HG03066 (cell line): ENCODE measurements around the gene ARHGDIA.

Experiments
- ATAC-seq: cut with Tn5 transposase; IDR thresholded peaks from one replicate; pipeline ENCODE4 v1.9.1; 2021; ENCODE audit warnings: low read depth; ENCODE audit not compliant: unreplicated experiment

The ARHGDIA gene

GRCh38 chr17:81906476-81907218, 35.5 kb upstream of the ARHGDIA start:
- ATAC-seq: no peak

- no peak for ATAC-seq
Observed at GRCh38 chr17:81905993-81906392, 34.9 kb upstream of the ARHGDIA start.

GRCh38 chr17:81905424-81905875, 34.3 kb upstream of the ARHGDIA start:
- no peak for ATAC-seq

GRCh38 chr17:81904600-81905423, 33.7 kb upstream of the ARHGDIA start:
- ATAC-seq: no peak

GRCh38 chr17:81903896-81904599, 32.9 kb upstream of the ARHGDIA start:
- no peak for ATAC-seq

GRCh38 chr17:81903415-81903831, 32.3 kb upstream of the ARHGDIA start:
- ATAC-seq: no peak

GRCh38 chr17:81902653-81903414, 31.7 kb upstream of the ARHGDIA start:
- no peak for ATAC-seq

- ATAC-seq: no peak
Observed at GRCh38 chr17:81902023-81902652, 31.0 kb upstream of the ARHGDIA start, which contains the start of gene NPB. NPB (plus strand) TSS chr17:81902238; CDS start chr17:81902278, 40 bp downstream.

GRCh38 chr17:81901167-81902022, 30.3 kb upstream of the ARHGDIA start:
- no peak for ATAC-seq

GRCh38 chr17:81900181-81900820, 29.2 kb upstream of the ARHGDIA start:
- ATAC-seq: no peak

GRCh38 chr17:81899514-81900166, 28.5 kb upstream of the ARHGDIA start:
- ATAC-seq: no peak

- no peak for ATAC-seq
Observed at GRCh38 chr17:81898885-81899284, 27.7 kb upstream of the ARHGDIA start.

- no peak for ATAC-seq
Observed at GRCh38 chr17:81898029-81898866, 27.1 kb upstream of the ARHGDIA start.

GRCh38 chr17:81895400-81895799, 24.3 kb upstream of the ARHGDIA start:
- ATAC-seq: no peak

- no peak for ATAC-seq
Observed at GRCh38 chr17:81891303-81891552, 20.1 kb upstream of the ARHGDIA start.

- no peak for ATAC-seq
Observed at GRCh38 chr17:81890447-81891302, 19.5 kb upstream of the ARHGDIA start.
